ENCODE results near the gene MAN1C1.

The MAN1C1 gene

DNA sequence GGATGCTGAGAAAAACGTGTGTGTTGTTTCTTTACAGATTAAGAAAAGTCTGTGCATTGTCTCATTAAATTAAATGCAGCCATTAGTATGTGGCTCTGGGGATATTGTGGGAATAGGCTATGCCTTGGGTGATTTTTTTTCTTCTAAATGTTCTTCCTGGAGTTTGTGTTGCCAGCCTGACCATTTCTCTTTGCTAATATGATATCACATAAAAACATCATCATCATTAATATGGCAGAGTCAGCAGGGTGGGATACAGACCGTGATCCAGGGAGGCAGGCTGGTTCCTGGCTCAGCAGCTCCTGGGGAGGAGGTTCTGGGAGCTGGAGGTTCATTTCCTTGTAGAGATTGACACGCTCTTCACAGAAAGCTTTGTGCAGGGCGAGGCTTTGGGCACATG, 122.8 kb downstream of the MAN1C1 start:
- no peaks in the 10 kb centered on the region for H3K4me1 ChIP-seq (ENCODE audit: control insufficient read depth in 1 of 2, insufficient read depth in 1 of 2, low read depth in 1 of 2, low read length in 1 of 2)

DNA sequence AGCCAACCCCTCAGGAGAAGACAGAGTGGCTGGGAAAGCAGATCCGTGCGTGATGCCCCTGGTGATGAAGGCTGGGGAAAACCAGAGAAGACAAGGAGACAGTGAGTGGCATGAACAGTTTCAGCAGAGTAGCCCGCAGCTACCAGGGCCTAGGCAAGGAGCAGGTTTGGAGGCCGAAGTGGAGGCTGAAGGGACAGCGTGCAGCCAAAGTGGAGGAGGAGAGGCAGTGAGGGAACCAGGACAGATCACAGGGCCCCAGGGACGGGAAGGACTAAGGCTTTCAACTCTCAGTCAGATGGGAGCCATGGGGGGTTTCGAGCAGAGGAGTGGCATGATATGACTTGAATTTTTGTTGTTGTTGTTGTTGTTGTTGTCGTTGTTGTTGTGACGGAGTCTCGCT, 123.5 kb downstream of the MAN1C1 start:
- H3K27me3 ChIP-seq, result no peaks in the 10 kb centered on the region
- H3K4me3 ChIP-seq (ENCODE audit: low read depth in 1 of 2, low read length in 1 of 2), result no peak overlapping the region
- H3K27ac ChIP-seq, result no peak overlapping the region
- TF ChIP-seq, protein P1, sequence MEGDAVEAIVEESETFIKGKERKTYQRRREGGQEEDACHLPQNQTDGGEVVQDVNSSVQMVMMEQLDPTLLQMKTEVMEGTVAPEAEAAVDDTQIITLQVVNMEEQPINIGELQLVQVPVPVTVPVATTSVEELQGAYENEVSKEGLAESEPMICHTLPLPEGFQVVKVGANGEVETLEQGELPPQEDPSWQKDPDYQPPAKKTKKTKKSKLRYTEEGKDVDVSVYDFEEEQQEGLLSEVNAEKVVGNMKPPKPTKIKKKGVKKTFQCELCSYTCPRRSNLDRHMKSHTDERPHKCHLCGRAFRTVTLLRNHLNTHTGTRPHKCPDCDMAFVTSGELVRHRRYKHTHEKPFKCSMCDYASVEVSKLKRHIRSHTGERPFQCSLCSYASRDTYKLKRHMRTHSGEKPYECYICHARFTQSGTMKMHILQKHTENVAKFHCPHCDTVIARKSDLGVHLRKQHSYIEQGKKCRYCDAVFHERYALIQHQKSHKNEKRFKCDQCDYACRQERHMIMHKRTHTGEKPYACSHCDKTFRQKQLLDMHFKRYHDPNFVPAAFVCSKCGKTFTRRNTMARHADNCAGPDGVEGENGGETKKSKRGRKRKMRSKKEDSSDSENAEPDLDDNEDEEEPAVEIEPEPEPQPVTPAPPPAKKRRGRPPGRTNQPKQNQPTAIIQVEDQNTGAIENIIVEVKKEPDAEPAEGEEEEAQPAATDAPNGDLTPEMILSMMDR (IDR thresholded peaks at IDR 0.05), result no peak
- H3K9me3 ChIP-seq, result no peaks in the 10 kb centered on the region
- H3K36me3 ChIP-seq, result no peaks in the 10 kb centered on the region
- no peaks in the 10 kb centered on the region for H3K4me1 ChIP-seq (ENCODE audit: control insufficient read depth in 1 of 2, insufficient read depth in 1 of 2, low read depth in 1 of 2, low read length in 1 of 2)

More for the DNA sequence above, 122.8 kb downstream of the MAN1C1 start:
- Histone ChIP-seq H3K4me3 (ENCODE audit: low read depth in 1 of 2, low read length in 1 of 2) (no peak overlapping the region), H3K36me3 (no peaks in the 10 kb centered on the region), H3K9me3 (no peaks in the 10 kb centered on the region), H3K27ac (no peak overlapping the region), H3K27me3 (no peaks in the 10 kb centered on the region)
- TF ChIP-seq, protein P1 (IDR thresholded peaks at IDR 0.05), result no peak

DNA sequence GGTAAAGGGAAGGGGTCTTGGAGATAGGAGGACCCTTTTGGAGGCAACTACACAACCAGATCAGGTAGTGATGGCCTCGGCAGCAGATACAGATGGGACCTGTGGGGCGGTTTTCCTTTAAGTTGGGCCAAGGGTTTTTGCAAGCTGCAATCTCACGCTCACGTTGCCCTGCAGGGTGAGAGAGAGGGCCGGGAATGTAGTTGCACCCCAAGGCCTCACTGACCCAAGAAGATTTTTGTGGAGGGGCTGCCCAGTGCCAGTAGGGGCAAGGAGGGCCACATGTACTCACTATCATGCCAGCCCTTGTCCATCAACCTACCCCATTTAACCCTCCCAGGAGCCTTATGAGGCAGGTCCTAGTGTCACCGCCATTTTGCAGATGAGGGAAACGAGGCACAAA, 125.7 kb downstream of the MAN1C1 start:
- TF ChIP-seq, protein P1 (IDR thresholded peaks at IDR 0.05), result no peak

DNA sequence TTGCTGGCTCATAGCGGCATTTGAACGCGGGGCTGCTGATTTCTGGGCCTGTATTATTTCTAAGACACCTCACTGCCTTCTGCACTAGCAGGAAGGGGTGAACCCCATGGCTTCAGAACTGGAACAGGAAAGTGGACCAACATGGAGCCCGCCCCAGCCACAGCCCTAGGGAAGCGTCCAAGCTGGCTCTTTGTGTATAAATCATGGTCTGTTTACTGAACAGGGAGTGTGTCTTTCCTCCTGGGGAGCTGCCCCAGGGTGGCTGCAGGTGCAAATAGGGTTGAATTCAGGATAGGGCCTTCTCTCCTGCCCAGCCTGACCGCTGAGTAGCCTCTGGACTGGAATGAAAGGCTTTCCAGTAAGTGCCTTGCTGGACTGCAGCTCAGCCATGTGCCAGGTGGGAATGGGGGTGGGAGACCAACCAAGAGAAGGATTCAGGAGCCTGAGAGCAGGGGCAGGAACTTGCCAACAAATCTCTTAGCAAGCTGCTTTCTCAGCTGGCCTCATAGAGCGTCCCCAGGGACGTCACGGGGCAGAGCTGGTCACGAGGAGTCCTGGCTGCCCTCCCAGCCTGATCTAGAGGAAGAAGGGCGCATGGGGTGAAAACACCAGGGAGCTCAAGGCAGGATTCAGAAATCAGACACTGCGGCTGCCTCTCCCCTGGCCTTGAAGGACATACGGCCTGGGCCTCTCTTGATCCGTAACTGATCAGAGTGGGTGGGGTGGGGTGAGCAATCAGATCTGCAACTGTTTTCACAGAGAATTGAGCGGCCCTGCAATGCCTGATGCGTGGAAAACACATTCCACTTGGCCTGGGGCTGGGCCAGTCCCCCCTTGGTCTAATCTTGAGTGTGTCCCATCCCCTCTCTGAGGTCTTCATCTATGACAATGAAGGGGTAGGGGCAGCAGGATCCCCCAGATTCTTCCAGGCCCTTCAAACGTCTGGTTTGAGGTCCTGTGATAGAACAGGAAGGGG, 126.9 kb downstream of the MAN1C1 start:
- no peaks in the 10 kb centered on the region for H3K4me1 ChIP-seq (ENCODE audit: control insufficient read depth in 1 of 2, insufficient read depth in 1 of 2, low read depth in 1 of 2, low read length in 1 of 2)
- no peaks in the 10 kb centered on the region for H3K36me3 ChIP-seq
- no peaks in the 10 kb centered on the region for H3K27me3 ChIP-seq
- TF ChIP-seq, protein P1 (IDR thresholded peaks at IDR 0.05), result no peak
- no peaks in the 10 kb centered on the region for H3K9me3 ChIP-seq
- no peak overlapping the region for H3K27ac ChIP-seq
- H3K4me3 ChIP-seq (ENCODE audit: low read depth in 1 of 2, low read length in 1 of 2), result no peak overlapping the region

More for the DNA sequence above, 125.7 kb downstream of the MAN1C1 start:
- H3K27ac ChIP-seq, result no peak overlapping the region
- H3K36me3 ChIP-seq, result no peaks in the 10 kb centered on the region
- H3K9me3 ChIP-seq, result no peaks in the 10 kb centered on the region
- H3K4me3 ChIP-seq (ENCODE audit: low read depth in 1 of 2, low read length in 1 of 2), result no peak overlapping the region
- no peaks in the 10 kb centered on the region for H3K27me3 ChIP-seq
- no peaks in the 10 kb centered on the region for H3K4me1 ChIP-seq (ENCODE audit: control insufficient read depth in 1 of 2, insufficient read depth in 1 of 2, low read depth in 1 of 2, low read length in 1 of 2)

DNA sequence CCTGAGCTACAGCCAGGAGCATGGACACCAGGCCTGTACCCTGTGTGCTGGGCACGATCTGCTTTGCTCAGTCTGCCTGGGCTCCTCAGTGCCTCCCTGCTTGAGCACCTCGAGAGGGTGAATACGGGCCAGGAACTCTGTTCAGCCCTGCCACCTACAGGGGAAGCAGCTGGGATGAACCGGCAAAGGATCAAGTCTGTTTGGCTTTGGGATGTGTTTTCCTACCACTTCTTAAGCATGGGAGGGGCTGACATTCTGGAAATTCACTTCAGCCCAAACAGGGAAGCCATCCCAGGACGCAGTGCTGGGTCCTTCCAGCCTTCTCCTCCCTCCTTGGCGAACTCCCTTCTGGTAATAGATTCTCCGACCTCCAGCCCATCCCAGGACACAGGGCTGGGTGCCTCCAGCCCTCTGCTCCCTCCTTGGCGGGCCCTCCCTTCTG, 127.6 kb downstream of the MAN1C1 start:
- Histone ChIP-seq H3K4me3 (ENCODE audit: low read depth in 1 of 2, low read length in 1 of 2) (no peak overlapping the region), H3K27ac (no peak overlapping the region), H3K4me1 (ENCODE audit: control insufficient read depth in 1 of 2, insufficient read depth in 1 of 2, low read depth in 1 of 2, low read length in 1 of 2) (no peaks in the 10 kb centered on the region), H3K36me3 (no peaks in the 10 kb centered on the region), H3K27me3 (no peaks in the 10 kb centered on the region), H3K9me3 (no peaks in the 10 kb centered on the region)
- TF ChIP-seq, protein P1 (IDR thresholded peaks at IDR 0.05), result no peak
